BLaER1 treated with 17β-estradiol and CSF1 and Interleukin-3, amounts not matched to agents 10 nM and 100 nM (cell line): ENCODE results near the gene SMCHD1.
A peak's percentile ranks its signal among the peaks of the same experiment; 100 is the strongest.

Experiments
- H3K27ac ChIP-seq, 11 experiments: shearing (Covaris generic); formaldehyde crosslinking; 2 replicates each; pipeline ENCODE4 v1.8.1; 2022
- H3K27me3 ChIP-seq, 11 experiments: shearing (Covaris generic); formaldehyde crosslinking; 2 replicates each; pipeline ENCODE4 v1.8.1; 2022
- H3K36me3 ChIP-seq, 11 experiments: shearing (Covaris generic); formaldehyde crosslinking; 2 replicates each; pipeline ENCODE4 v1.8.1; 2022
- H3K4me1 ChIP-seq, 10 experiments: shearing (Covaris generic); formaldehyde crosslinking; 2 replicates each; pipeline ENCODE4 v1.8.1; 2022
- H3K4me2 ChIP-seq, 11 experiments: shearing (Covaris generic); formaldehyde crosslinking; 2 replicates each; pipeline ENCODE4 v1.8.1; 2022
- H3K4me3 ChIP-seq, 10 experiments: shearing (Covaris generic); formaldehyde crosslinking; 2 replicates each; pipeline ENCODE4 v1.8.1; 2022
- H3K9ac ChIP-seq, 11 experiments: shearing (Covaris generic); formaldehyde crosslinking; 2 replicates each; pipeline ENCODE4 v1.8.1; 2022
- H3K9me3 ChIP-seq, 11 experiments: shearing (Covaris generic); formaldehyde crosslinking; replicated peaks in 1 of 11; 2 replicates each; pipeline ENCODE4 v1.8.1; 2022
- H4K20me1 ChIP-seq, 11 experiments: shearing (Covaris generic); formaldehyde crosslinking; 2 replicates each; pipeline ENCODE4 v1.8.1; 2022
- Cebpa-rat ChIP-seq, 11 experiments: shearing (Covaris generic); IDR thresholded peaks; 2 replicates each; pipeline ENCODE4 v1.8.1; 2022

The SMCHD1 gene

GRCh38 chr18:2655178-2655953 is at the start of gene SMCHD1:
SMCHD1 (plus strand) TSS chr18:2655726; CDS start chr18:2656076, 350 bp downstream.
- Histone ChIP-seq H3K4me1 (peaks cover 34 to 47% (median 42%) of the 10 kb centered on the region in 10 experiments), H3K4me3 (peak within 1 kb of the TSS; percentile 78 to 99 (median 94)), H3K36me3 (peaks cover under 1 to 16% (median 15%) of the 10 kb centered on the region in 11 experiments; a peak in 19 of 22 replicates), H3K4me2 (peak within 1 kb of the TSS; percentile 89 to 99 (median 92)), H3K27ac (peak within 1 kb of the TSS; percentile 91 to 98 (median 96)), H4K20me1 (peaks cover 27 to 46% (median 40%) of the 10 kb centered on the region in 11 experiments; a peak in 21 of 22 replicates), H3K27me3 (no peaks in the 10 kb centered on the region), H3K9ac (peak within 1 kb of the TSS; percentile 93 to 99 (median 97)), H3K9me3 (peaks cover 0 to 8% (median 6%) of the 10 kb centered on the region in 11 experiments; a peak in 16 of 22 replicates)
- TF ChIP-seq Cebpa-rat (IDR thresholded peaks at IDR 0.05) = no peak

DNA sequence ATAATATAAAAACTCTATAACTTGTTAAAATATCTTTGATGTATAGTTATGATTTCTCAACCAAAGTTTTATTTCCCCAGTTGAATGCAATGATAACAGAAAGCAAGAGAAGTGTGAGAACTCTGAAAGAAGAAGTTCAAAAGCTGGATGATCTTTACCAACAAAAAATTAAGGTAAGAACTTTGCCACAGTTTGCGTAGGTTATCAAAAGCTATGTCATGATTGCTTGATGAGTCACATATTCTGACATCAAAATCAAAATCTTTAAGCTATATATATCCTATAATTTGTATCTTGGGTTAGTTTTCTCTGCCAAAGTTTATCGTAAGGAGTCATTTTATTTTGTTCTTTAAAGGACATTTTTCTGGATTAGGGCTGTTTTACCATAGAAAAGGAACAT is 49.2 kb upstream of the SMCHD1 start:
- Histone ChIP-seq H3K27ac (peak overlapping the region in 10 of 11 experiments; percentile 18 to 74 (median 46); a peak in 13 of 22 replicates), H3K36me3 (peaks cover 0 to 82% (median 76%) of the 10 kb centered on the region in 11 experiments; a peak in 19 of 22 replicates), H4K20me1 (no peaks in the 10 kb centered on the region), H3K4me1 (peaks cover 11 to 29% (median 19%) of the 10 kb centered on the region in 10 experiments; a peak in 19 of 20 replicates), H3K9ac (0 out of 22 replicates have a peak overlapping the region, but pooled peaks of 1 of the 11 experiments have one; percentile 9), H3K9me3 (no peaks in the 10 kb centered on the region), H3K4me2 (peak overlapping the region in 6 of 11 experiments; percentile 2 to 73 (median 57); a peak in 9 of 22 replicates), H3K27me3 (no peaks in the 10 kb centered on the region), H3K4me3 (no peak overlapping the region)
- TF ChIP-seq Cebpa-rat (IDR thresholded peaks at IDR 0.05) = no peak

GRCh38 chr18:2609604-2610003 is 45.9 kb upstream of the SMCHD1 start:
- H3K4me1 ChIP-seq = peaks cover 11 to 22% (median 17%) of the 10 kb centered on the region in 10 experiments; a peak in 19 of 20 replicates

GRCh38 chr18:2610549-2610948 is 45.0 kb upstream of the SMCHD1 start:
- H3K27me3 ChIP-seq = no peaks in the 10 kb centered on the region
- H4K20me1 ChIP-seq = no peaks in the 10 kb centered on the region
- no peak overlapping the region for H3K4me2 ChIP-seq
- TF ChIP-seq Cebpa-rat (IDR thresholded peaks at IDR 0.05) = no peak
- H3K27ac ChIP-seq = no peak overlapping the region
- H3K9ac ChIP-seq = no peak overlapping the region
- H3K36me3 ChIP-seq = peaks cover 8 to 90% (median 85%) of the 10 kb centered on the region in 11 experiments
- no peak overlapping the region for H3K4me3 ChIP-seq
- H3K4me1 ChIP-seq = peaks cover 2 to 13% (median 9%) of the 10 kb centered on the region in 10 experiments; a peak in 17 of 20 replicates
- no peaks in the 10 kb centered on the region for H3K9me3 ChIP-seq

More at GRCh38 chr18:2609604-2610003, 45.9 kb upstream of the SMCHD1 start:
- Histone ChIP-seq H3K27ac (no peak overlapping the region), H3K9ac (no peak overlapping the region), H3K4me3 (no peak overlapping the region), H3K9me3 (no peaks in the 10 kb centered on the region), H3K36me3 (peaks cover 0 to 85% (median 76%) of the 10 kb centered on the region in 11 experiments; a peak in 20 of 22 replicates), H3K4me2 (no peak overlapping the region), H3K27me3 (no peaks in the 10 kb centered on the region), H4K20me1 (no peaks in the 10 kb centered on the region)
- TF ChIP-seq Cebpa-rat (IDR thresholded peaks at IDR 0.05) = no peak

DNA sequence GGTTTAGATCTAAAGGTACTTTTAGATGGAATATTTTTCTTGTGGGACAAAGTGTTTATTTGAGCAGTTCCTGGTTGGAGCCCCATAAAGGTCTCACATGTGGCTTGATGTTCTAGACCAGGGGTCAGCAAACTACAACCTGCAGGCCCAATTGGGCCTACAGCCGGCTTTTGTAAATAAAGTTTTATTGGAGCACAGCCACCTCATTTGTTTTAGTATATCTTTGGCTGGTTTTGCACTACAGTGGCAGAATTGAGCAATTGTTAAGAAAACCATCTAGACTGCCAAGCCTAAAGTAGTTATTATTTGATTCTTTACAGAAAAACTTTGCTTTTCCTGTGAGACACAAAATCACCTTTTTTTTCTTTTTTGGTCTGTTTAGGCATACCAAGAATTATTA is 42.5 kb upstream of the SMCHD1 start:
- H3K27me3 ChIP-seq = no peaks in the 10 kb centered on the region
- peaks cover 12 to 99% (median 94%) of the 10 kb centered on the region in 11 experiments for H3K36me3 ChIP-seq
- no peak overlapping the region for H3K4me3 ChIP-seq
- no peaks in the 10 kb centered on the region for H3K4me1 ChIP-seq
- no peaks in the 10 kb centered on the region for H3K9me3 ChIP-seq
- H3K9ac ChIP-seq = no peak overlapping the region
- no peak overlapping the region for H3K4me2 ChIP-seq
- TF ChIP-seq Cebpa-rat (IDR thresholded peaks at IDR 0.05) = no peak
- no peaks in the 10 kb centered on the region for H4K20me1 ChIP-seq
- H3K27ac ChIP-seq = no peak overlapping the region

DNA sequence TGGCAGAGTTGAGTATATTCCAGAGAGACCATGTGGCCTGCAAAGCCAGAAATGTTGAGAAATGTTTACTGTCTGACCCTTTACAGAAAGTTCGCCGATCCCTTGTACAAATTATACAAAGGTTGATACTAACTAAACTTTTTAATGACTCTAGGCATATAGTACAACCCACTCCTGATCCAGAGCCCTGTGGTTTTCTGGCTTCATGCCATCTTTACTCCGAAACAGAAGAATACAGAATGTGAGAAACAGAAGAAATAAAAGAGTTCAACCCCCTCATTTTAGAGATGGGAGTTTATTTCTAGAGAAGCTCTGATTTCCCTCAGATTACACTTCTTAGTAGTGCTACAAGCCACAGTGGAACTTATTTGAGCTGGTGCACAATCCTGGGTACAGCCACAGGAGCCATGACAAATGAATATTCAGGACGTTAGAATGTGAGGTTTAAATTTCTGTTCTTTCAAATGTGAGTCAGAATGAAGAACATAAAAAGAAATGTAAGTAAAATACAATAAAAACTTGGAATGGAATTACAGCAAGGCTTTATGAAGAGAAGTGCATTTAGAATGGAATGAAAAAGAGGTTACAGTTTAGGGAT is 38.0 kb upstream of the SMCHD1 start:
- no peak overlapping the region for H3K27ac ChIP-seq
- H3K9ac ChIP-seq = no peak overlapping the region
- H3K36me3 ChIP-seq = peaks cover 12 to 56% (median 52%) of the 10 kb centered on the region in 11 experiments
- no peaks in the 10 kb centered on the region for H3K27me3 ChIP-seq
- no peaks in the 10 kb centered on the region for H3K9me3 ChIP-seq
- H3K4me2 ChIP-seq = no peak overlapping the region
- H3K4me1 ChIP-seq = no peaks in the 10 kb centered on the region
- no peaks in the 10 kb centered on the region for H4K20me1 ChIP-seq
- no peak overlapping the region for H3K4me3 ChIP-seq
- no peak for TF ChIP-seq Cebpa-rat (IDR thresholded peaks at IDR 0.05)

DNA sequence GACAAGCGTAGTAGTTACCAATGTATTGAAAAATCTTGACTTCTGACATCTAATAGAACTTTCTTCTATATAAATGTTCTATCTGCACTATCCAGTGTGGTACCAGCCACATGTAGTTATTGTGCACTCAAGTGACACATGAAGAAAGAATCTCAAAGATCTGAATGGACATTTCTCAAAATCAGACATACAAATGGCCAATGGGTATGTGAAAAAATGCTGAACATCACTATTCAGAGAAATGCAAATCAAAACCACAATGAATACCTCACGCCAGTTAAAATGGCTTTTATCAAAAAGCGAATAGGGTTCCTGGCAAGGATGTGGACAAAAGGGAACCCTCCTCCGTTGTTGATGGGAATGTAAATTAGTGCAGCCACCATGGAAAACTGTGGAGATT is 37.5 kb upstream of the SMCHD1 start:
- Histone ChIP-seq H3K9ac (no peak overlapping the region), H3K27ac (no peak overlapping the region)

GRCh38 chr18:2625217-2625616 is 30.3 kb upstream of the SMCHD1 start:
- TF ChIP-seq Cebpa-rat (IDR thresholded peaks at IDR 0.05) = no peak
- Histone ChIP-seq H3K9me3 (peaks cover 0 to 6% (median 0%) of the 10 kb centered on the region in 11 experiments; a peak in 2 of 22 replicates), H3K4me2 (no peak overlapping the region), H4K20me1 (no peaks in the 10 kb centered on the region), H3K4me1 (no peaks in the 10 kb centered on the region), H3K9ac (no peak overlapping the region), H3K27ac (no peak overlapping the region), H3K27me3 (no peaks in the 10 kb centered on the region), H3K4me3 (no peak overlapping the region), H3K36me3 (no peaks in the 10 kb centered on the region)

More for the DNA sequence above, 37.5 kb upstream of the SMCHD1 start:
- no peaks in the 10 kb centered on the region for H3K9me3 ChIP-seq
- no peaks in the 10 kb centered on the region for H4K20me1 ChIP-seq
- H3K4me1 ChIP-seq = no peaks in the 10 kb centered on the region
- no peak for TF ChIP-seq Cebpa-rat (IDR thresholded peaks at IDR 0.05)
- no peaks in the 10 kb centered on the region for H3K27me3 ChIP-seq
- H3K4me3 ChIP-seq = no peak overlapping the region
- no peak overlapping the region for H3K4me2 ChIP-seq
- peaks cover 12 to 51% (median 47%) of the 10 kb centered on the region in 11 experiments for H3K36me3 ChIP-seq

DNA sequence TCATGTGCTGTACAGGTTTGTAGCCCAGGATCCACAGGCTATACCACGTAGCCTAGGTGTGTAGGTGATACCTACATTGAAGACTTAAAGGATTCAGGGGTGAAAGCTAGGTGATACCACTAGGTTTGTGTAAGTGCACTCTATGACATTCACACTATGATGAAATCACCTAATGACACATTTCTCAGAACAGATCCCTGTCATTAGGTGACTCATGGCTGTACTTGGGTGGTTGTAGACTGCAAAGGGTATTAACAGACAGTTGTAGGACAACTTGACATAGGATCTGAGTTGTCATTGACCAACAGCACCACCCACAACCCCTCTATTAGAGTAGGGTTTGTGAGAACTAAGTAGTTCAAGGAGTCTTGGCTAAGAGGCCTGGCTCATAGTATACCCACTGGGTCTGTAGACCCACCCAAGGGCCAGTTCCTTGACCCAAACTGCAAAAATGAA is 27.7 kb upstream of the SMCHD1 start:
- no peak overlapping the region for H3K9ac ChIP-seq
- H3K4me2 ChIP-seq = no peak overlapping the region
- H4K20me1 ChIP-seq = no peaks in the 10 kb centered on the region
- no peak overlapping the region for H3K27ac ChIP-seq
- no peaks in the 10 kb centered on the region for H3K36me3 ChIP-seq
- H3K4me1 ChIP-seq = no peaks in the 10 kb centered on the region
- no peak for TF ChIP-seq Cebpa-rat (IDR thresholded peaks at IDR 0.05)
- no peak overlapping the region for H3K4me3 ChIP-seq
- no peaks in the 10 kb centered on the region for H3K27me3 ChIP-seq
- H3K9me3 ChIP-seq = peaks cover 0 to 20% (median 11%) of the 10 kb centered on the region in 11 experiments; a peak in 12 of 22 replicates
